Measurements from ENCODE around the gene HSD17B12. TPM values are rescaled to one million over a fixed set of nuclear protein-coding genes. Genes with fewer than 3 reads are reported as not detected.

The HSD17B12 gene
- total RNA-seq, 2 experiments from 2014 or later: 45.3 to 48.4 TPM

DNA sequence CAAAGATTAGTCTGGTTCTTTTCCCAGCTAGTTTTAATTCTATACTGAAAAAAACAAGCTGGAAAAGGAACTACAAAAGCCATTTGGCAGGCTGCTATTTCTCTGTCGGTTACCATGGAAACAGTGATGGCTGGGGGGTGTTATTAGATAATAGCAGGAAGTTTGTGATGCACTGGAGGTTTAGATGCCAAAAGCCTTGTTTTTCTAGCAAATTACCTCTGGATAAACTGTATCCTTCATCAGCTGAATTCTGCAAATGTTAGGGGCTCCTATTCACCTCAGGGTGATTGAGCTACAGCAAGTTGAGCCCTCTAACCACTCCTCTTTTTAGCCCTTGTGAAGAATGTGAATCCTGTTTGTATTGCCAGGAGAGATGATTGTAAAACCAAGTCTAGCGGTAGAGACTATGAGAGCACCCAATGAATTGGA is 225.3 kb downstream of the HSD17B12 start:
- DNase-seq (no peak), ATAC-seq (no peak)
- Mint-ChIP-seq H3K27me3 (ENCODE audit: low read depth) (no peaks in the 10 kb centered on the region), H3K9me3 (ENCODE audit: insufficient read depth) (no peaks in the 10 kb centered on the region), H3K27ac (no peak overlapping the region), H3K4me1 (ENCODE audit: low read depth) (peaks cover 4% of the 10 kb centered on the region), H3K36me3 (ENCODE audit: low read depth) (peaks cover 41% of the 10 kb centered on the region), H3K4me3 (no peak overlapping the region)
- ChIA-PET CTCF (interaction anchor here (1.3 to 4.8 kb wide), 2 partner anchors 16 to 132 kb away, joined by 3 to 25 read pairs; no protein-coding TSS in a partner anchor), POLR2A (no interaction called here)

Other genes with a start within 250 kb of the HSD17B12 start
- gene ALKBH3, start 200.1 kb downstream of the HSD17B12 start, total RNA-seq: 10 to 100 TPM; 43.7 to 49.1 TPM